ENCODE results near the gene MRPL19.

DNA sequence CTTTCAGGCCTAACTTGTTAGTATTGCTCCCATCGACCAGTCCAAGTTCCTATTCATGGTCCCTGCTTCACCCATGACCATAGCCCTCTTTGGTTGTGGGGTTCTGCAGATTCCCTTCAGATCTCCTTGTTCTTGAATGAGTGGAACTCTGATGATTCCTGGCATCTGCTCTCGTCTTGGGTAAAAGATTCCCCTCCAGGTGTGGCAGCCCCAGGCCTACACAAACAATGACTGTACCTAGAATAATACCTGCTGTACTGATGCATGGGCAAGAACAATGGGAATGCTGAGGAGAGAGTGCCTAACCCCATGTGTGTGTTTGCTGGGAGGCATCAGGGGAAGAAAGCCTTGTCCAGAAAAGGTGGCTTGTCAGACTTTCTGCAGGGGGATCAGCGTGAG, 39.2 kb upstream of the MRPL19 start:
- TF ChIP-seq POLR2A (IDR thresholded peaks at IDR 0.05): no peak
- TF ChIP-seq, protein P1, sequence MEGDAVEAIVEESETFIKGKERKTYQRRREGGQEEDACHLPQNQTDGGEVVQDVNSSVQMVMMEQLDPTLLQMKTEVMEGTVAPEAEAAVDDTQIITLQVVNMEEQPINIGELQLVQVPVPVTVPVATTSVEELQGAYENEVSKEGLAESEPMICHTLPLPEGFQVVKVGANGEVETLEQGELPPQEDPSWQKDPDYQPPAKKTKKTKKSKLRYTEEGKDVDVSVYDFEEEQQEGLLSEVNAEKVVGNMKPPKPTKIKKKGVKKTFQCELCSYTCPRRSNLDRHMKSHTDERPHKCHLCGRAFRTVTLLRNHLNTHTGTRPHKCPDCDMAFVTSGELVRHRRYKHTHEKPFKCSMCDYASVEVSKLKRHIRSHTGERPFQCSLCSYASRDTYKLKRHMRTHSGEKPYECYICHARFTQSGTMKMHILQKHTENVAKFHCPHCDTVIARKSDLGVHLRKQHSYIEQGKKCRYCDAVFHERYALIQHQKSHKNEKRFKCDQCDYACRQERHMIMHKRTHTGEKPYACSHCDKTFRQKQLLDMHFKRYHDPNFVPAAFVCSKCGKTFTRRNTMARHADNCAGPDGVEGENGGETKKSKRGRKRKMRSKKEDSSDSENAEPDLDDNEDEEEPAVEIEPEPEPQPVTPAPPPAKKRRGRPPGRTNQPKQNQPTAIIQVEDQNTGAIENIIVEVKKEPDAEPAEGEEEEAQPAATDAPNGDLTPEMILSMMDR (IDR thresholded peaks at IDR 0.05): no peak
